Ramos (cell line): ENCODE results near the gene DYNC2LI1.

Experiments
- in situ Hi-C: fragments of 300-500 bp; cut with MboI; formaldehyde crosslinking; loops from one replicate; pipeline ENCODE4 v1.14.3; 2022; ENCODE audit warnings: low sequenced_read_pairs; ENCODE audit not compliant: unreplicated experiment

DYNC2LI1 gene

DNA sequence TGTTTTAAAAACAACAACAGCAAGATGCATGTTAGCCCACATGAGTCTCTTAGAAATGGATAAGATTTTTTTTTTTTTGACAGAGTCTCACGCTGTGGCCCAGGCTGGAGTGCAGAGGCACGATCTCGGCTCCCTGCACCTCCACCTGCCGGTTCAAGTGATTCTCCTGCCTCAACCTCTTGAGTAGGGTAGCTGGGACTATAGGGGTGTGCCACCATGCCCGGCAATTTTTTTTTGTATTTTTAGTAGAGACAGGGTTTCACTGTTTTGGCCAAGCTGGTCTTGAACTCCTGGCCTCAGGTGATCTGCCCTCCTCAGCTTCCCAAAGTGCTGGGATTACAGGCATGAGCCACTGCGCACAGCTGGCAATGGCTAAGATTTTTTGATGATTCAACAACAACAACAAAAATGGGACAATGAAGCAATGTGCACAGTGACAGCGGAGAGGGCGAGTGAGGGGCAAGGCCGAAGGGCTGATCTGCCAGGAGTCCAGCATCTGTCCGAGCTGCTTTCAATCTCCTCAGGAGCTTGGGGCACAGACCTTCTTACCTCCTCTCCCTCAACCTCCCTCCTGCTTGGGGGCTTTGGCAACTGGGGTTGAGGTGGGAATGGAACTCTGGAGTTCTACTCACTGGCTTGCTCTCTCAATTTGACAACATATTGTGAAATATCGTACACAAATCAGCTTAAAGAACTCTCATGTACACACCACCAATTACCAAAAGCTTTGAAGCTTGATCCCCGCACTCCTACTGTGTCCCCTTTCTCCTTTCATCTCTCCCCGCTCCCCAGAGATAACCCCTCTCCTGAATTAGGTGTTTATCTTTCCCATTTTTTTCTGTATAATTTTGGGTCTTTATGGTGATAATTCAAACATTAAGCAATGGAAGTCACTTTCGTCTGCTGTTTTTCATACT is 68.4 kb downstream of the DYNC2LI1 start:
- in situ Hi-C loops: no loop called here

- in situ Hi-C loops: no loop called here
These were observed 69.0 kb downstream of the DYNC2LI1 start for GRCh38 chr2:43842866-43843226.

DNA sequence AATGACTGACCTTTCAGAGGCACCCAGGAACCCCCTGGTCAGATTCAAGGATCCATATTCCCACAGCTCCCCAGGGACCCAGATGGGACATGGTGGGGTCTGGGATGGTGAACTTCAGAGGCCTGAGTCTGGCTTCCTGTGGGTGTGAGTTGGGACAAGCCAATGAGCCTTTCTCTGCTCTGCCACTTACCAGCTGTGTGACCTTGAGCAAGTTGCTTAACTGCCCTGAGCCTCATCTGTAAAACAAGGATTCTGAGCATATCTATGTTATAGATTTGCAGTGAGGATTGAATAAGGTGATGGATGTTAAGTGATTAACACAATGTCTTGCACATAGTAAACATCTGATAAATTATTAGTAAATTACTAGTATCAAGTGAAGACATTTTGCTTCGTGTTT is 71.3 kb downstream of the DYNC2LI1 start:
- in situ Hi-C loops: no loop called here

DNA sequence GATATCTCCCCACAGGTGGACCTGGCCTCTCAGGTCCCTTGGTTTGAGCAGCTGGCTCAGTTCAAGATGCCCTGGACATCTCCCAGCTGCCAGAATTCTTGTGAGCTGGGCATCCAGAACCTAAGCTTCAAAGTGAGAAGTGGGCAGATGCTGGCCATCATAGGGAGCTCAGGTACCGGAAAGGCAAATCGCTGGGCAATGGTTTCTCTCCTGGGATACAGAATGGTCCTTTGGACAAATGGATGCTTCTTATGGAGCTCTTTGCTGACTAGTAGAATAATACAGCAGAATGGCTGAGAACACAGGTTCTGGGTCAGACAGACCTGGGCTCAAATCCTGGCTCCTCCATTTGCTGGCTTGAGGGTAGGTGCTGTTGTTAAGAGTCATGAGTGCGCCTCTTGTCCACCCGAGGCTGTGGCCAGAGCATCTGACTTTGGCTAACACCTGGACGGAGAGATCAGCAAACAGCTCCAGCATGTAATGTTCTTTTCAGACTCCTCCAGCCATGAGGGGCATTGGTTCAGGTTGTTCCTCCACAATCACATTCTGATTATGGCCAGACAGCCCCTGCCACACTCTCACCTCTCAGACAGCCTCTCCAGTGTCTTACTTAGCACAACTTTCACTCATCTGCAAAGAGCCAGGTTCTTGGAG is 72.4 kb downstream of the DYNC2LI1 start:
- in situ Hi-C loops: no loop called here

DNA sequence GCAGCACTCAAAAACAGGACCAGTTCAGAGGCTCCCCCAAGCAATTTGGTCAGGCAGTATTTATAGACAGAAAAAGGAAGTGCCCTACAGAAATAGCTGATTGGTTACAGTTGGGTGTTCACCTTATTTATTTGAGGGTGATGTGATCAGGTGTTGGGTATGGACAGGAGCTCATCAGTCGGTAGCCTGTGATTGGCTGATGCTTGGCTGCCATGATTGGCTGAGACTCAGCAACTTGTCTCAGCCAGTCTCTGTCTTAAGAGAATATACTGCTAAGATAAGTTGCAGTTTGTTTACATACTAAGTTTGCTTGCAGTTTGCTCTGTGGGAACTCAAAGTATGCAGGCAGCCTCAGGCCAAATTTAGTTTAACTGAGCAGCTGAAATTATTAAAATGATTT is 74.4 kb downstream of the DYNC2LI1 start:
- in situ Hi-C loops: no loop called here

DNA sequence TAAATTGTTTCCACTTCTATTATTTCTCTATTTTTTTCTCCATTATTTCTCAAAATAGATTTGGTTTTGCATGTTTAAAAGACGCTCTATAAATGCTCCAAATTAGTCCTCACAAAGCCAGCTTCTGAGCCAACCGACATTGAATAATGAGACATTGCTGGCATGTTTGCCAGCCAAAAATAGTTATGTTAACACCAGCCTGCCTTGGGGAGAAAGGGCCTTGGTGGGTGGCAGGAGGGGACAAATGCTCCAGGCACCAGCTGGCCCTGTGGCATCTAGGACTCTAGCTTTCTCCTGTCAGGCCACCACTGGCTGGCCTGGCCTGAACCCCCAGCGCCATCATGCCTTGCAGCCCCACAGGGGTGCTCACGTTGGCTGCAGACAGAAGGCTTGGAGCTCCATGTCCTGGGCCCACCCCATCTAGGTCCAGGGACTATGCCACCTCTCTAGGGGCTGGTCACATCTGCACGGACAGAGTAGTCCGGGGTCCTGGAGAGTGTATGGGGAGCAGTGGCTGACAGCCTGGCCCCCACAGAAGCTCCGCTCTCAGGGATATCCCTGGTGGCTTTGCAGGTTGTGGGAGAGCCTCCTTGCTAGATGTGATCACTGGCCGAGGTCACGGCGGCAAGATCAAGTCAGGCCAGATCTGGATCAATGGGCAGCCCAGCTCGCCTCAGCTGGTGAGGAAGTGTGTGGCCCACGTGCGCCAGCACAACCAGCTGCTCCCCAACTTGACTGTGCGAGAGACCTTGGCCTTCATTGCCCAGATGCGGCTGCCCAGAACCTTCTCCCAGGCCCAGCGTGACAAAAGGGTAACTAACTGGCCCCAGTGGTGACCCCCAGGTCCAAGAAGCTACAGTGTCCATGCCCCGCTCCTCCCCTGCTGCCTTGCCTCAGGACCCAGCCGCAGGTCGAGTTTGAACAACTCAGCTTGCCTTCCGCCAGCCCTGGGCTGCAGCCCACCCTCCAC is 77.5 kb downstream of the DYNC2LI1 start:
- in situ Hi-C loops: no loop called here

- in situ Hi-C loops: no loop called here
These were observed 78.4 kb downstream of the DYNC2LI1 start for GRCh38 chr2:43852196-43852730.

- in situ Hi-C loops: no loop called here
These were observed 79.6 kb downstream of the DYNC2LI1 start for GRCh38 chr2:43853141-43854081.

DNA sequence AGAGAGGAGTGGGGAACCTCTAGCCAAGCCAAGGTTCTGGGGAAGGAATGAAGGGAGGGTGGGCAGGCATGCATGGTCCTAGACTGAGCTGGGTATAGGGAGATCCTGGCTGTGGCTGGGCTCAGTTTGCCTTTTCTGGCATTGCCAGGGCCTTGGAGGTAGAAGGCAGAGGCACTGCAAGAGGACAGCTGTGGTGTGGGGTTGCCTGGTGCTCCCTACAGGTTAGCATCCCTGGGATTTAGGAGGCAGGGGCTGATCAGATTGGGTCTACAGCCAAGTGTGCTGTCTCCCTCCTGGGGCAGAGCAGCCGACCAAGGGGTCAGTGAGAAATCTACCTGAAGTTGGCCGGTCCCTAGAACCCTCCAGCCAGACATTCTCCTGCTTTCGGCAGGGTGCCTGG is 80.8 kb downstream of the DYNC2LI1 start:
- in situ Hi-C loops: no loop called here

DNA sequence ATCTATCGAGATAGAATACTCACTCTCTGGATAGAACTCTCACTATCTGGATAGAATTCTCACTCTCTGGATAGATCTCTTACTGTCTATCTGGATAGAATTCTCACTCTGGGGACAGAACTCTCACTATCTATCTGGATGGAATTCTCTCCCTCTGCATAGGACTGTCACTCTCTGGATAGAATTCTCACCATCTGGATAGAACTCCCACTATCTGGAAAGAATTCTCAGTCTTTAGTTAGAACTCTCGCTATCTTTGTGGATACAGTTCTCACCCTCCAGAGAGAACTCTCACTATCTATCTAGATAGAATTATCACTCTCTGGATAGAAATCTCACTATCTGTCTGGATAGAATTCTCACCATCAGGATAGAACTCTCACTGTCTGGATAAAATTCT is 81.5 kb downstream of the DYNC2LI1 start:
- in situ Hi-C loops: no loop called here
